ENCODE measurements around the gene RNF225.

Gene RNF225

DNA sequence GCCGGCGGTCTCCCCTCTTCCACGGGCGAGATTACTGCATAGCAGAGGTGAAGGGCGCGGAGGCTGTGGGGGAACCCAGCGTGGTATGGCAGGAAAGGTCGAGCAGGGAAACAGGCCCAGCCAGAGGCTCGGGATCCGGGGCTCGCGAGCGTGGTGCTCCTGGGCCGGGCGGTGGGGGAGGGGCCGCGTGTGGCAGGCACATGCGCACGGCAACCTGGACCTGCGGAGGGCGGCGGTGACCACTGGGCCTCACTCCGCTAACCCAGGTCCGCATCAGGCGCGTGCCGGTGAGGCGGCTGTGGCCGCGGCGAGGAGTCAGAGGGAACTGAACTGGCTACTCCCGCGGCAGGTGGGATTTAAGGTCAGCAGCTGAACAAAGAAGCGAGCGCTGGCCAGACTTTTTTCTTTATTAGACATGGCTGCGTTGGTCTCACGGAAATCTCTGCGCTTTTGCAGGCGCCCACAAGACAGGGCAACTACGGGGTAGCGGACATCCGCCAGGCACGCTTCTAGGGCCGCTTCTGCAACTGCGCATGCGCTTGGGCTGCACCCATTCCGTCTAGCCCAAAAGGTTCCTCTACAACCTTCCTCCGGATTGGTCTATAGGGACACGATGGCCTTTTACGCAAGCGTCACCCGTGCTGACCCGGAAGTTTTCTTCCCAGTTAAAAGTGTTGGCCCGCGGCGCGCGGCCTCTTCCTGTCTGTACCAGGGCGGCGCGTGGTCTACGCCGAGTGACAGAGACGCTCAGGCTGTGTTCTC, 8.7 kb upstream of the RNF225 start, which contains the start of gene RPS5:
RPS5 (plus strand) TSS at position 694 of the 762 bp plus-strand sequence. CDS start 869 bp downstream, outside the sequence.
- peak; percentile 91 for DNase-seq
- Mint-ChIP-seq H3K27me3 (ENCODE audit: low read depth, poor library complexity) (no peaks in the 10 kb centered on the region), H3K36me3 (ENCODE audit: low read depth) (peaks cover 26% of the 10 kb centered on the region), H3K9me3 (no peaks in the 10 kb centered on the region), H3K4me1 (peaks cover 56% of the 10 kb centered on the region), H3K27ac (peak within 1 kb of the TSS; percentile 99), H3K4me3 (peak within 1 kb of the TSS; percentile 96)
- TF ChIP-seq, protein P1, sequence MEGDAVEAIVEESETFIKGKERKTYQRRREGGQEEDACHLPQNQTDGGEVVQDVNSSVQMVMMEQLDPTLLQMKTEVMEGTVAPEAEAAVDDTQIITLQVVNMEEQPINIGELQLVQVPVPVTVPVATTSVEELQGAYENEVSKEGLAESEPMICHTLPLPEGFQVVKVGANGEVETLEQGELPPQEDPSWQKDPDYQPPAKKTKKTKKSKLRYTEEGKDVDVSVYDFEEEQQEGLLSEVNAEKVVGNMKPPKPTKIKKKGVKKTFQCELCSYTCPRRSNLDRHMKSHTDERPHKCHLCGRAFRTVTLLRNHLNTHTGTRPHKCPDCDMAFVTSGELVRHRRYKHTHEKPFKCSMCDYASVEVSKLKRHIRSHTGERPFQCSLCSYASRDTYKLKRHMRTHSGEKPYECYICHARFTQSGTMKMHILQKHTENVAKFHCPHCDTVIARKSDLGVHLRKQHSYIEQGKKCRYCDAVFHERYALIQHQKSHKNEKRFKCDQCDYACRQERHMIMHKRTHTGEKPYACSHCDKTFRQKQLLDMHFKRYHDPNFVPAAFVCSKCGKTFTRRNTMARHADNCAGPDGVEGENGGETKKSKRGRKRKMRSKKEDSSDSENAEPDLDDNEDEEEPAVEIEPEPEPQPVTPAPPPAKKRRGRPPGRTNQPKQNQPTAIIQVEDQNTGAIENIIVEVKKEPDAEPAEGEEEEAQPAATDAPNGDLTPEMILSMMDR (IDR thresholded peaks at IDR 0.05), result no peak

DNA sequence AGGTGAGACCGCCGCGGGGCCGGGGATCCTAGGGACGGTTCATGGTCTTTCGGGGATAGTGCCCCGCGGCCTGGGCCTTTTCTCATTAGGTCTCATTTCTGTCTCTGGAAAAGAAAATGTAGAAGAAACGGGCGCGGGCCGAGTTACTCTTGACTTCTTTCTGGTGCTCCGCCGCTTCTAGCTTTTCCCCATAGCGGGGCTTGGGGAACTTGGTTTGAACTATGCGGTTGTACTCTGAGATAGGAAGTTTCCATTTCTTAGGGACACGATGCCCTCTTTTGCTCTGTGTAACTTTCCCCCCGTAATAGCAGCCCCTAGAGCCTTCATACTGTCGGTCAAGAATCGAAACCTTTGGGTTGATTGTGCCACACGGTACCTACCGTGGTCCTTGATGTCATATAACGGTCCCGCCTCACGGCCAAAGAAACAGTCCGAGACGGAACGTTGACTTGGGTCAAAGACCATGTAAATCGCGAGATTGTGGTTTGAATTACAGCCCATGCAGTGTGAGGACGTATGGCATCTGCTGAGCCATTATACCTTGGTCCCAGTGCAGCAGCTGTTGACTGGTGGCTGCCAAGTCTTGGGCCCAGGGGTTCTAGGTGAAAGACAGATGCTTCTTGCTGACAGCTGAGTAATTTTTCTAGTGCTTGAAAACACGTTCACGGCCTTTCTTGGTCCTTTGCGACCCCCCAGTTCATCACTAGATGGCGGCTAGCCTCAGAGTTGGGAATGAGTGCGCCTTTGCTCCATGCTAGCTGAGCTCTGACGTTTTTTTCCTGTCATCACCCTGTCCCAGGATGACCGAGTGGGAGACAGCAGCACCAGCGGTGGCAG, 7.9 kb upstream of the RNF225 start:
- peaks cover 30% of the 10 kb centered on the region for H3K36me3 Mint-ChIP-seq (ENCODE audit: low read depth)
- H3K27ac Mint-ChIP-seq, result peak overlapping the region; percentile 99
- no peak for DNase-seq
- no peaks in the 10 kb centered on the region for H3K9me3 Mint-ChIP-seq
- H3K4me3 Mint-ChIP-seq, result peak overlapping the region; percentile 96
- TF ChIP-seq, protein P1 (IDR thresholded peaks at IDR 0.05), result no peak
- no peaks in the 10 kb centered on the region for H3K27me3 Mint-ChIP-seq (ENCODE audit: low read depth, poor library complexity)
- H3K4me1 Mint-ChIP-seq, result peaks cover 50% of the 10 kb centered on the region

- no peak for DNase-seq
- Mint-ChIP-seq H3K9me3 (no peaks in the 10 kb centered on the region), H3K4me1 (peaks cover 50% of the 10 kb centered on the region), H3K36me3 (ENCODE audit: low read depth) (peaks cover 36% of the 10 kb centered on the region), H3K27me3 (ENCODE audit: low read depth, poor library complexity) (no peaks in the 10 kb centered on the region), H3K27ac (peak overlapping the region; percentile 92), H3K4me3 (peak overlapping the region; percentile 96)
- TF ChIP-seq, protein P1 (IDR thresholded peaks at IDR 0.05), result no peak
Measured at GRCh38 chr19:58388175-58388526, 7.3 kb upstream of the RNF225 start.

- Mint-ChIP-seq H3K27ac (no peak overlapping the region), H3K4me3 (no peak overlapping the region), H3K36me3 (ENCODE audit: low read depth) (peaks cover 50% of the 10 kb centered on the region), H3K27me3 (ENCODE audit: low read depth, poor library complexity) (peaks cover 14% of the 10 kb centered on the region), H3K4me1 (peaks cover 19% of the 10 kb centered on the region), H3K9me3 (no peaks in the 10 kb centered on the region)
- DNase-seq, result no peak
- TF ChIP-seq, protein P1 (IDR thresholded peaks at IDR 0.05), result no peak
Measured at GRCh38 chr19:58392945-58393724, 2.3 kb upstream of the RNF225 start.

- H3K4me3 Mint-ChIP-seq, result no peak overlapping the region
- H3K27ac Mint-ChIP-seq, result no peak overlapping the region
- H3K27me3 Mint-ChIP-seq (ENCODE audit: low read depth, poor library complexity), result peaks cover 14% of the 10 kb centered on the region
- peaks cover 45% of the 10 kb centered on the region for H3K36me3 Mint-ChIP-seq (ENCODE audit: low read depth)
- peaks cover 14% of the 10 kb centered on the region for H3K4me1 Mint-ChIP-seq
- H3K9me3 Mint-ChIP-seq, result no peaks in the 10 kb centered on the region
- no peak for DNase-seq
- TF ChIP-seq, protein P1 (IDR thresholded peaks at IDR 0.05), result no peak
Measured at GRCh38 chr19:58393725-58394033, 1.8 kb upstream of the RNF225 start.

All from nephron progenitor cell (in vitro differentiated cells).